GM18505 (cell line): ENCODE results near the gene LIPC.

Experiments used
- ATAC-seq: cut with Tn5 transposase; IDR thresholded peaks from one replicate; pipeline ENCODE4 v1.9.1; 2021; ENCODE audit not compliant: unreplicated experiment
- POLR2A ChIP-seq: IDR thresholded peaks from 4 replicates; pipeline ENCODE4 v1.6.1; 2011; ENCODE audit warnings: borderline replicate concordance; ENCODE audit not compliant: insufficient read depth, insufficient read length; ENCODE audit errors: extremely low read depth

The LIPC gene

GRCh38 chr15:58433597-58434333, 2.0 kb downstream of the LIPC start:
- no peak for ATAC-seq
- no peak for TF ChIP-seq POLR2A

GRCh38 chr15:58434334-58434875, 2.6 kb downstream of the LIPC start:
- no peak for ATAC-seq

GRCh38 chr15:58436552-58436951, 4.8 kb downstream of the LIPC start:
- TF ChIP-seq POLR2A = no peak
- no peak for ATAC-seq

More at GRCh38 chr15:58434334-58434875, 2.6 kb downstream of the LIPC start:
- no peak for TF ChIP-seq POLR2A

GRCh38 chr15:58437531-58438105, 5.8 kb downstream of the LIPC start:
- TF ChIP-seq POLR2A = no peak
- no peak for ATAC-seq

GRCh38 chr15:58438111-58438510, 6.3 kb downstream of the LIPC start:
- no peak for ATAC-seq
- no peak for TF ChIP-seq POLR2A

- TF ChIP-seq POLR2A = no peak
- no peak for ATAC-seq
Observed at GRCh38 chr15:58438956-58439355, 7.2 kb downstream of the LIPC start.

GRCh38 chr15:58440158-58440910, 8.5 kb downstream of the LIPC start:
- no peak for ATAC-seq
- TF ChIP-seq POLR2A = no peak

GRCh38 chr15:58440922-58441321, 9.1 kb downstream of the LIPC start:
- TF ChIP-seq POLR2A = no peak
- no peak for ATAC-seq

- no peak for TF ChIP-seq POLR2A
Observed at GRCh38 chr15:58441376-58442070, 9.7 kb downstream of the LIPC start.

GRCh38 chr15:58442122-58442521, 10.3 kb downstream of the LIPC start:
- TF ChIP-seq POLR2A = no peak

More at GRCh38 chr15:58441376-58442070, 9.7 kb downstream of the LIPC start:
- ATAC-seq = no peak

GRCh38 chr15:58443308-58443707, 11.5 kb downstream of the LIPC start:
- no peak for TF ChIP-seq POLR2A
- no peak for ATAC-seq

More at GRCh38 chr15:58442122-58442521, 10.3 kb downstream of the LIPC start:
- no peak for ATAC-seq

GRCh38 chr15:58444056-58444455, 12.3 kb downstream of the LIPC start:
- no peak for ATAC-seq
- TF ChIP-seq POLR2A = no peak

- ATAC-seq = no peak
- no peak for TF ChIP-seq POLR2A
Observed at GRCh38 chr15:58444658-58445332, 13.0 kb downstream of the LIPC start.

- no peak for ATAC-seq
- no peak for TF ChIP-seq POLR2A
Observed at GRCh38 chr15:58445865-58446264, 14.1 kb downstream of the LIPC start.
